Peyer's patch (tissue), 4 donors: ENCODE measurements around the gene PRSS3. TPM values are rescaled to one million over a fixed set of nuclear protein-coding genes. Genes with fewer than 3 reads are reported as not detected.
"Not testable (repeated sequence)": the region's sequence is repeated elsewhere in the genome, so short reads cannot be mapped to it uniquely, and the experiment has no call there.

Source experiments
- DNase-seq, 3 donors: peaks; one replicate each; pipeline ENCODE4 v3.0.0-alpha.2; 2017 to 2019
- H3K27ac ChIP-seq, 4 donors: fragments of 200-600 bp; sonication (generic); one replicate each; pipeline ENCODE4 v1.5.1; 2016 to 2019
- H3K27me3 ChIP-seq, 2 donors: fragments of 200-600 bp; sonication (generic); one replicate each; pipeline ENCODE4 v1.5.1; 2019
- H3K36me3 ChIP-seq, 3 donors: fragments of 200-600 bp; sonication (generic); one replicate each; pipeline ENCODE4 v1.5.1; 2016 to 2019
- H3K4me1 ChIP-seq, 4 donors: fragments of 200-600 bp; sonication (generic); one replicate each; pipeline ENCODE4 v1.5.1; 2016 to 2019
- H3K4me3 ChIP-seq, 4 donors: fragments of 200-600 bp; sonication (generic); 1 replicate in 3 of 4; 2 replicates in 1 of 4; pipeline ENCODE4 v1.5.1; 2016 to 2019; ENCODE audit warnings: mild to moderate bottlenecking in 1 of 4
- H3K9me3 ChIP-seq, 4 donors: fragments of 200-600 bp; sonication (generic); one replicate each; pipeline ENCODE4 v1.5.1; 2016 to 2019; ENCODE audit warnings: mild to moderate bottlenecking in 1 of 4
- CTCF ChIP-seq, 6 experiments: fragments of 450-650 bp in 4 of 6; fragments of 200-600 bp in 2 of 6; sonication (generic) in 1 of 6; IDR thresholded peaks; one replicate each; pipeline ENCODE4 v1.5.1; 2017 to 2019; ENCODE audit warnings: antibody characterized with exemption in 6 of 6, mild to moderate bottlenecking in 3 of 6, moderate library complexity in 1 of 6
- POLR2A ChIP-seq, 2 donors: fragments of 450-650 bp; IDR thresholded peaks; one replicate each; pipeline ENCODE4 v1.5.1; 2017; ENCODE audit warnings: antibody characterized with exemption in 2 of 2, mild to moderate bottlenecking in 2 of 2, moderate library complexity in 2 of 2
- total RNA-seq, 4 donors: library from RNA; depleted of rRNA; stranded (reverse); fragments of >200 nt; gene quantifications; one replicate each; pipeline ENCODE4 v1.1.0, GENCODE V29; 2016

Gene PRSS3
- total RNA-seq, 4 donors from 2014 or later: 20.6 to 281 (median 209) TPM

GRCh38 chr9:33785914-33786313 is 9.4 kb upstream of the PRSS3 start:
- Histone ChIP-seq H3K9me3 (no peaks in the 10 kb centered on the region), H3K4me1 (no peaks in the 10 kb centered on the region)

GRCh38 chr9:33786681-33787080 is 8.7 kb upstream of the PRSS3 start:
- Histone ChIP-seq H3K4me3 (no peak overlapping the region), H3K4me1 (no peaks in the 10 kb centered on the region), H3K36me3 (no peaks in the 10 kb centered on the region), H3K27me3 (no peaks in the 10 kb centered on the region), H3K27ac (no peak overlapping the region), H3K9me3 (no peaks in the 10 kb centered on the region)
- no peak for DNase-seq
- TF ChIP-seq CTCF (IDR thresholded peaks at IDR 0.05) (no peak), POLR2A (IDR thresholded peaks at IDR 0.05) (no peak)

More at GRCh38 chr9:33785914-33786313, 9.4 kb upstream of the PRSS3 start:
- H3K36me3 ChIP-seq: no peaks in the 10 kb centered on the region
- H3K27me3 ChIP-seq: no peaks in the 10 kb centered on the region
- DNase-seq: no peak
- no peak overlapping the region for H3K4me3 ChIP-seq
- no peak overlapping the region for H3K27ac ChIP-seq
- no peak for TF ChIP-seq POLR2A (IDR thresholded peaks at IDR 0.05)
- no peak for TF ChIP-seq CTCF (IDR thresholded peaks at IDR 0.05)

- Histone ChIP-seq H3K27me3 (no peaks in the 10 kb centered on the region), H3K4me3 (no peak overlapping the region), H3K9me3 (no peaks in the 10 kb centered on the region), H3K4me1 (no peaks in the 10 kb centered on the region), H3K36me3 (no peaks in the 10 kb centered on the region), H3K27ac (no peak overlapping the region)
- TF ChIP-seq CTCF (IDR thresholded peaks at IDR 0.05): no peak
- no peak for TF ChIP-seq POLR2A (IDR thresholded peaks at IDR 0.05)
- no peak for DNase-seq
These were observed 7.5 kb upstream of the PRSS3 start for GRCh38 chr9:33787839-33788238.

- DNase-seq, H3K27me3 ChIP-seq, H3K9me3 ChIP-seq, H3K4me1 ChIP-seq, H3K36me3 ChIP-seq, H3K27ac ChIP-seq, H3K4me3 ChIP-seq: not testable (repeated sequence)
These were observed 5.9 kb upstream of the PRSS3 start for GRCh38 chr9:33789429-33789828.

GRCh38 chr9:33791117-33791516 is 4.2 kb upstream of the PRSS3 start:
- H3K27ac ChIP-seq: no peak overlapping the region
- no peaks in the 10 kb centered on the region for H3K9me3 ChIP-seq
- TF ChIP-seq POLR2A (IDR thresholded peaks at IDR 0.05): no peak
- no peak for TF ChIP-seq CTCF (IDR thresholded peaks at IDR 0.05)
- H3K4me3 ChIP-seq: no peak overlapping the region
- H3K36me3 ChIP-seq: peaks cover 0 to 1% (median 0%) of the 10 kb centered on the region in 3 donors
- DNase-seq: peak in 1 of 3 donors; percentile 68
- H3K27me3 ChIP-seq: no peaks in the 10 kb centered on the region
- H3K4me1 ChIP-seq: no peaks in the 10 kb centered on the region

GRCh38 chr9:33793496-33793895 is 1.9 kb upstream of the PRSS3 start:
- H3K4me1 ChIP-seq, H3K27ac ChIP-seq, H3K27me3 ChIP-seq, DNase-seq, H3K9me3 ChIP-seq, H3K4me3 ChIP-seq: not testable (repeated sequence)
- H3K36me3 ChIP-seq: peaks cover 0 to 16% (median 0%) of the 10 kb centered on the region in 3 donors

- TF ChIP-seq POLR2A (IDR thresholded peaks at IDR 0.05): no peak
- no peak for TF ChIP-seq CTCF (IDR thresholded peaks at IDR 0.05)
- Histone ChIP-seq H3K9me3 (no peaks in the 10 kb centered on the region), H3K27me3 (no peaks in the 10 kb centered on the region), H3K27ac (no peak overlapping the region), H3K36me3 (peaks cover 0 to 24% (median 0%) of the 10 kb centered on the region in 3 donors), H3K4me1 (no peaks in the 10 kb centered on the region), H3K4me3 (no peak overlapping the region)
- DNase-seq: no peak
These were observed 801 bp upstream of the PRSS3 start for GRCh38 chr9:33794560-33794959.
